Panc1 (cell line): Measurements from ENCODE around the gene IP6K1.

Experiments used
- POLR2AphosphoS5 ChIP-seq: IDR thresholded peaks from 2 replicates; pipeline ENCODE4 v1.6.1; 2012; ENCODE audit warnings: mild to moderate bottlenecking, low read depth, low read length, moderate library complexity
- SIN3A ChIP-seq: IDR thresholded peaks from 2 replicates; pipeline ENCODE4 v1.6.1; 2012; ENCODE audit warnings: low read depth, mild to moderate bottlenecking, low read length, moderate library complexity, borderline replicate concordance; ENCODE audit not compliant: insufficient read depth
- TCF7L2 ChIP-seq: IDR thresholded peaks from 2 replicates; pipeline ENCODE4 v1.6.1; 2011; ENCODE audit warnings: mild to moderate bottlenecking, low read depth, low read length, inconsistent platforms
- TF ChIP-seq, protein P1 (sequence below): fragments of 450-650 bp; IDR thresholded peaks from 2 replicates; pipeline ENCODE4 v1.5.1; 2017; ENCODE audit warnings: mild to moderate bottlenecking
- TF ChIP-seq, protein P2 (sequence below), 2 experiments: IDR thresholded peaks; 2 replicates each; pipeline ENCODE4 v1.6.1; 2011 to 2012; ENCODE audit warnings: low read depth in 2 of 2, control low read depth in 1 of 2, low read length in 1 of 2, mild to moderate bottlenecking in 1 of 2, moderate library complexity in 1 of 2; ENCODE audit not compliant: insufficient read depth in 1 of 2

- TF ChIP-seq, protein P1, sequence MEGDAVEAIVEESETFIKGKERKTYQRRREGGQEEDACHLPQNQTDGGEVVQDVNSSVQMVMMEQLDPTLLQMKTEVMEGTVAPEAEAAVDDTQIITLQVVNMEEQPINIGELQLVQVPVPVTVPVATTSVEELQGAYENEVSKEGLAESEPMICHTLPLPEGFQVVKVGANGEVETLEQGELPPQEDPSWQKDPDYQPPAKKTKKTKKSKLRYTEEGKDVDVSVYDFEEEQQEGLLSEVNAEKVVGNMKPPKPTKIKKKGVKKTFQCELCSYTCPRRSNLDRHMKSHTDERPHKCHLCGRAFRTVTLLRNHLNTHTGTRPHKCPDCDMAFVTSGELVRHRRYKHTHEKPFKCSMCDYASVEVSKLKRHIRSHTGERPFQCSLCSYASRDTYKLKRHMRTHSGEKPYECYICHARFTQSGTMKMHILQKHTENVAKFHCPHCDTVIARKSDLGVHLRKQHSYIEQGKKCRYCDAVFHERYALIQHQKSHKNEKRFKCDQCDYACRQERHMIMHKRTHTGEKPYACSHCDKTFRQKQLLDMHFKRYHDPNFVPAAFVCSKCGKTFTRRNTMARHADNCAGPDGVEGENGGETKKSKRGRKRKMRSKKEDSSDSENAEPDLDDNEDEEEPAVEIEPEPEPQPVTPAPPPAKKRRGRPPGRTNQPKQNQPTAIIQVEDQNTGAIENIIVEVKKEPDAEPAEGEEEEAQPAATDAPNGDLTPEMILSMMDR = no peak
- TF ChIP-seq, protein P2, sequence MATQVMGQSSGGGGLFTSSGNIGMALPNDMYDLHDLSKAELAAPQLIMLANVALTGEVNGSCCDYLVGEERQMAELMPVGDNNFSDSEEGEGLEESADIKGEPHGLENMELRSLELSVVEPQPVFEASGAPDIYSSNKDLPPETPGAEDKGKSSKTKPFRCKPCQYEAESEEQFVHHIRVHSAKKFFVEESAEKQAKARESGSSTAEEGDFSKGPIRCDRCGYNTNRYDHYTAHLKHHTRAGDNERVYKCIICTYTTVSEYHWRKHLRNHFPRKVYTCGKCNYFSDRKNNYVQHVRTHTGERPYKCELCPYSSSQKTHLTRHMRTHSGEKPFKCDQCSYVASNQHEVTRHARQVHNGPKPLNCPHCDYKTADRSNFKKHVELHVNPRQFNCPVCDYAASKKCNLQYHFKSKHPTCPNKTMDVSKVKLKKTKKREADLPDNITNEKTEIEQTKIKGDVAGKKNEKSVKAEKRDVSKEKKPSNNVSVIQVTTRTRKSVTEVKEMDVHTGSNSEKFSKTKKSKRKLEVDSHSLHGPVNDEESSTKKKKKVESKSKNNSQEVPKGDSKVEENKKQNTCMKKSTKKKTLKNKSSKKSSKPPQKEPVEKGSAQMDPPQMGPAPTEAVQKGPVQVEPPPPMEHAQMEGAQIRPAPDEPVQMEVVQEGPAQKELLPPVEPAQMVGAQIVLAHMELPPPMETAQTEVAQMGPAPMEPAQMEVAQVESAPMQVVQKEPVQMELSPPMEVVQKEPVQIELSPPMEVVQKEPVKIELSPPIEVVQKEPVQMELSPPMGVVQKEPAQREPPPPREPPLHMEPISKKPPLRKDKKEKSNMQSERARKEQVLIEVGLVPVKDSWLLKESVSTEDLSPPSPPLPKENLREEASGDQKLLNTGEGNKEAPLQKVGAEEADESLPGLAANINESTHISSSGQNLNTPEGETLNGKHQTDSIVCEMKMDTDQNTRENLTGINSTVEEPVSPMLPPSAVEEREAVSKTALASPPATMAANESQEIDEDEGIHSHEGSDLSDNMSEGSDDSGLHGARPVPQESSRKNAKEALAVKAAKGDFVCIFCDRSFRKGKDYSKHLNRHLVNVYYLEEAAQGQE (IDR thresholded peaks at IDR 0.05; ENCODE audit: insufficient read depth in 1 of 2, low read depth in 2 of 2, low read length in 1 of 2) = no peak
- TF ChIP-seq POLR2AphosphoS5 (no peak), SIN3A (no peak), TCF7L2 (no peak)
Observed at GRCh38 chr3:49683162-49683561, 103.2 kb downstream of the IP6K1 start.
